ENCODE data around the gene PIGK. TPM values are rescaled to one million over a fixed set of nuclear protein-coding genes. Genes with fewer than 3 reads are reported as not detected.
"Not testable (repeated sequence)": the region's sequence is repeated elsewhere in the genome, so short reads cannot be mapped to it uniquely, and the experiment has no call there.

PIGK gene
- total RNA-seq, 5 donors from 2014 or later (not counting 1 experiment from before 2014, with no cell fraction given): 17.9 to 23.9 (median 21.2) TPM

GRCh38 chr1:77188770-77189169 lies 30.5 kb downstream of the PIGK start:
- Histone ChIP-seq H3K27ac (ENCODE audit: low read length) (no peak overlapping the region), H3K9me3 (no peaks in the 10 kb centered on the region), H3K27me3 (replicated peaks in 1 of 2; ENCODE audit: control insufficient read depth in 2 of 2, extremely low read depth in 1 of 2, insufficient read depth in 2 of 2, low read length in 1 of 2) (no peaks in the 10 kb centered on the region), H3K4me3 (ENCODE audit: control insufficient read depth in 1 of 2, extremely low read depth in 1 of 2, low read length in 1 of 2) (no peak overlapping the region), H3K36me3 (ENCODE audit: control insufficient read depth in 2 of 2, extremely low read depth in 1 of 2, insufficient read depth in 1 of 2, low read length in 1 of 2) (peaks cover 3 to 4% of the 10 kb centered on the region in 2 donors), H3K4me1 (ENCODE audit: control insufficient read depth in 1 of 2, extremely low read depth in 1 of 2, insufficient read depth in 2 of 2, low read length in 2 of 2) (peaks cover 0 to 4% of the 10 kb centered on the region in 2 experiments)
- H3K27me3 Mint-ChIP-seq: no peaks in the 10 kb centered on the region
- H3K27ac Mint-ChIP-seq: peak overlapping the region in 1 of 2 donors; percentile 74
- ChIA-PET POLR2A (no interaction called here), CTCF (no interaction called here)
- ATAC-seq (replicated peaks in 1 of 4) (no peak), DNase-seq (no peak)
- no CpG with 5 or more reads among the region's 4 CpGs for WGBS (ENCODE audit: insufficient coverage)
- no peak overlapping the region for H3K4me3 Mint-ChIP-seq
- peaks cover 0 to 9% (median 0%) of the 10 kb centered on the region in 3 donors for H3K9me3 Mint-ChIP-seq
- peaks cover 47% of the 10 kb centered on the region for H3K36me3 Mint-ChIP-seq
- H3K4me1 Mint-ChIP-seq: peaks cover 22 to 28% (median 26%) of the 10 kb centered on the region in 3 donors

- H3K36me3 ChIP-seq (ENCODE audit: control insufficient read depth in 2 of 2, extremely low read depth in 1 of 2, insufficient read depth in 1 of 2, low read length in 1 of 2); H3K27ac Mint-ChIP-seq; H3K9me3 ChIP-seq; H3K27me3 ChIP-seq (replicated peaks in 1 of 2; ENCODE audit: control insufficient read depth in 2 of 2, extremely low read depth in 1 of 2, insufficient read depth in 2 of 2, low read length in 1 of 2); H3K4me3 ChIP-seq (ENCODE audit: control insufficient read depth in 1 of 2, extremely low read depth in 1 of 2, low read length in 1 of 2); H3K4me3 Mint-ChIP-seq; CTCF ChIA-PET; H3K27me3 Mint-ChIP-seq; POLR2A ChIA-PET; H3K4me1 ChIP-seq (ENCODE audit: control insufficient read depth in 1 of 2, extremely low read depth in 1 of 2, insufficient read depth in 2 of 2, low read length in 2 of 2); ATAC-seq (replicated peaks in 1 of 4); DNase-seq; H3K27ac ChIP-seq (ENCODE audit: low read length); H3K9me3 Mint-ChIP-seq: not testable (repeated sequence)
- Mint-ChIP-seq H3K36me3 (peaks cover 56% of the 10 kb centered on the region), H3K4me1 (peaks cover 20 to 23% (median 22%) of the 10 kb centered on the region in 3 donors)
- 83% methylated on average over 2 of the region's 4 CpGs for WGBS (ENCODE audit: insufficient coverage)
Observed at GRCh38 chr1:77186907-77187306, 32.3 kb downstream of the PIGK start.

- Histone ChIP-seq H3K4me3 (ENCODE audit: control insufficient read depth in 1 of 2, extremely low read depth in 1 of 2, low read length in 1 of 2) (no peak overlapping the region), H3K27me3 (replicated peaks in 1 of 2; ENCODE audit: control insufficient read depth in 2 of 2, extremely low read depth in 1 of 2, insufficient read depth in 2 of 2, low read length in 1 of 2) (no peaks in the 10 kb centered on the region), H3K36me3 (ENCODE audit: control insufficient read depth in 2 of 2, extremely low read depth in 1 of 2, insufficient read depth in 1 of 2, low read length in 1 of 2) (peaks cover 3 to 4% of the 10 kb centered on the region in 2 donors), H3K9me3 (no peaks in the 10 kb centered on the region), H3K27ac (ENCODE audit: low read length) (no peak overlapping the region), H3K4me1 (ENCODE audit: control insufficient read depth in 1 of 2, extremely low read depth in 1 of 2, insufficient read depth in 2 of 2, low read length in 2 of 2) (no peaks in the 10 kb centered on the region)
- Mint-ChIP-seq H3K4me1 (no peaks in the 10 kb centered on the region), H3K4me3 (no peak overlapping the region), H3K9me3 (peaks cover 6 to 11% (median 11%) of the 10 kb centered on the region in 3 donors), H3K27me3 (no peaks in the 10 kb centered on the region), H3K27ac (no peak overlapping the region), H3K36me3 (peaks cover 53% of the 10 kb centered on the region)
- ATAC-seq (replicated peaks in 1 of 4) (no peak), DNase-seq (no peak)
- no CpG with 5 or more reads among the region's 2 CpGs for WGBS (ENCODE audit: insufficient coverage)
- CTCF ChIA-PET: interaction anchor here in 1 of 2 donors (0.6 to 1.0 kb wide), 2 partner anchors 19 to 352 kb away, joined by 3 read pairs; no protein-coding TSS in a partner anchor
- POLR2A ChIA-PET: interaction anchor here in 1 of 2 donors (0.6 kb wide), 1 partner anchor 837 kb away, joined by 5 read pairs; no protein-coding TSS in a partner anchor
Observed at GRCh38 chr1:77182083-77182482, 37.1 kb downstream of the PIGK start.

- DNase-seq (no peak), ATAC-seq (replicated peaks in 1 of 4) (no peak)
- no peak overlapping the region for H3K4me3 ChIP-seq (ENCODE audit: control insufficient read depth in 1 of 2, extremely low read depth in 1 of 2, low read length in 1 of 2)
- Mint-ChIP-seq H3K9me3 (peaks cover 8 to 20% (median 15%) of the 10 kb centered on the region in 3 donors), H3K27ac (no peak overlapping the region), H3K4me3 (no peak overlapping the region), H3K36me3 (peaks cover 50% of the 10 kb centered on the region), H3K27me3 (no peaks in the 10 kb centered on the region), H3K4me1 (no peaks in the 10 kb centered on the region)
- no CpG with 5 or more reads among the region's 1 CpG for WGBS (ENCODE audit: insufficient coverage)
- H3K36me3 ChIP-seq (ENCODE audit: control insufficient read depth in 2 of 2, extremely low read depth in 1 of 2, insufficient read depth in 1 of 2, low read length in 1 of 2): no peaks in the 10 kb centered on the region
- peaks cover 4% of the 10 kb centered on the region for H3K9me3 ChIP-seq
- H3K27ac ChIP-seq (ENCODE audit: low read length): no peak overlapping the region
- no peaks in the 10 kb centered on the region for H3K27me3 ChIP-seq (replicated peaks in 1 of 2; ENCODE audit: control insufficient read depth in 2 of 2, extremely low read depth in 1 of 2, insufficient read depth in 2 of 2, low read length in 1 of 2)
- ChIA-PET POLR2A (no interaction called here), CTCF (interaction anchor here in 1 of 2 donors (0.7 kb wide), 2 partner anchors 105 to 830 kb away, joined by 4 to 7 read pairs; no protein-coding TSS in a partner anchor)
- H3K4me1 ChIP-seq (ENCODE audit: control insufficient read depth in 1 of 2, extremely low read depth in 1 of 2, insufficient read depth in 2 of 2, low read length in 2 of 2): no peaks in the 10 kb centered on the region
Observed at GRCh38 chr1:77179632-77180031, 39.6 kb downstream of the PIGK start.

GRCh38 chr1:77175230-77175844 lies 43.9 kb downstream of the PIGK start:
- Histone ChIP-seq H3K27ac (ENCODE audit: low read length) (no peak overlapping the region), H3K27me3 (replicated peaks in 1 of 2; ENCODE audit: control insufficient read depth in 2 of 2, extremely low read depth in 1 of 2, insufficient read depth in 2 of 2, low read length in 1 of 2) (no peaks in the 10 kb centered on the region), H3K4me3 (ENCODE audit: control insufficient read depth in 1 of 2, extremely low read depth in 1 of 2, low read length in 1 of 2) (no peak overlapping the region), H3K36me3 (ENCODE audit: control insufficient read depth in 2 of 2, extremely low read depth in 1 of 2, insufficient read depth in 1 of 2, low read length in 1 of 2) (peaks cover 0 to 2% of the 10 kb centered on the region in 2 donors), H3K9me3 (peaks cover 4% of the 10 kb centered on the region), H3K4me1 (ENCODE audit: control insufficient read depth in 1 of 2, extremely low read depth in 1 of 2, insufficient read depth in 2 of 2, low read length in 2 of 2) (no peaks in the 10 kb centered on the region)
- Mint-ChIP-seq H3K9me3 (peaks cover 8 to 26% (median 16%) of the 10 kb centered on the region in 3 donors), H3K27me3 (no peaks in the 10 kb centered on the region), H3K27ac (no peak overlapping the region), H3K4me1 (peaks cover under 1 to 3% (median 2%) of the 10 kb centered on the region in 3 donors), H3K36me3 (peaks cover 50% of the 10 kb centered on the region), H3K4me3 (no peak overlapping the region)
- WGBS (ENCODE audit: insufficient coverage): 100% methylated on average over 1 of the region's 3 CpGs
- DNase-seq (no peak), ATAC-seq (replicated peaks in 1 of 4) (no peak)
- ChIA-PET POLR2A (interaction anchor here in 1 of 2 donors (0.5 to 0.6 kb wide), 2 partner anchors 128 to 157 kb away, joined by 3 read pairs; no protein-coding TSS in a partner anchor), CTCF (interaction anchor here in 1 of 2 donors (0.5 kb wide), 2 partner anchors 42 to 356 kb away, joined by 3 to 5 read pairs; no protein-coding TSS in a partner anchor)

- Mint-ChIP-seq H3K4me1 (peaks cover 7 to 17% (median 10%) of the 10 kb centered on the region in 3 donors), H3K4me3 (no peak overlapping the region), H3K9me3 (peaks cover 3 to 15% (median 5%) of the 10 kb centered on the region in 3 donors), H3K27ac (no peak overlapping the region), H3K36me3 (peaks cover 32% of the 10 kb centered on the region), H3K27me3 (no peaks in the 10 kb centered on the region)
- no peak for DNase-seq
- H3K4me3 ChIP-seq (ENCODE audit: control insufficient read depth in 1 of 2, extremely low read depth in 1 of 2, low read length in 1 of 2): no peak overlapping the region
- H3K27me3 ChIP-seq (replicated peaks in 1 of 2; ENCODE audit: control insufficient read depth in 2 of 2, extremely low read depth in 1 of 2, insufficient read depth in 2 of 2, low read length in 1 of 2): no peaks in the 10 kb centered on the region
- peaks cover 0 to 2% of the 10 kb centered on the region in 2 donors for H3K36me3 ChIP-seq (ENCODE audit: control insufficient read depth in 2 of 2, extremely low read depth in 1 of 2, insufficient read depth in 1 of 2, low read length in 1 of 2)
- H3K4me1 ChIP-seq (ENCODE audit: control insufficient read depth in 1 of 2, extremely low read depth in 1 of 2, insufficient read depth in 2 of 2, low read length in 2 of 2): no peaks in the 10 kb centered on the region
- POLR2A ChIA-PET: no interaction called here
- H3K27ac ChIP-seq (ENCODE audit: low read length): no peak overlapping the region
- no peaks in the 10 kb centered on the region for H3K9me3 ChIP-seq
- CTCF ChIA-PET: no interaction called here
- WGBS (ENCODE audit: insufficient coverage): no CpG with 5 or more reads among the region's 2 CpGs
- ATAC-seq (replicated peaks in 1 of 4): no peak
Observed at GRCh38 chr1:77170687-77171086, 48.5 kb downstream of the PIGK start.

All from T-cell (primary cell).